Keratinocyte (primary cell): ENCODE data around the gene EBF4. TPM values are rescaled to one million over a fixed set of nuclear protein-coding genes. Genes with fewer than 3 reads are reported as not detected.

Source experiments
- DNase-seq: peaks from one replicate; pipeline ENCODE4 v3.0.0-alpha.2; 2011; ENCODE audit warnings: low read depth, missing footprints, low spot score
- FAIRE-seq: peaks from 2 replicates; lab custom pipeline; 2011; peaks lifted over from hg19 to GRCh38; lab: Jason Lieb, UNC
- H2AFZ ChIP-seq: 2 replicates; pipeline ENCODE4 v1.6.0; 2012; ENCODE audit warnings: low read length, control low read depth, inconsistent platforms; ENCODE audit not compliant: control insufficient read depth
- H3K27ac ChIP-seq: 2 replicates; pipeline ENCODE4 v1.5.1; 2011; ENCODE audit warnings: low read length; ENCODE audit not compliant: control insufficient read depth, insufficient read depth
- H3K27me3 ChIP-seq: 3 replicates; pipeline ENCODE4 v1.6.0; 2011; ENCODE audit warnings: low read length; ENCODE audit not compliant: control insufficient read depth, insufficient read depth; ENCODE audit errors: extremely low read depth
- H3K36me3 ChIP-seq, 2 experiments: 2 replicates in 1 of 2; 3 replicates in 1 of 2; pipeline ENCODE4 v1.5.1; 2011; ENCODE audit warnings: low read length in 2 of 2, mild to moderate bottlenecking in 1 of 2; ENCODE audit not compliant: control insufficient read depth in 2 of 2, insufficient read depth in 2 of 2; ENCODE audit errors: extremely low read depth in 1 of 2
- H3K4me1 ChIP-seq: 3 replicates; pipeline ENCODE4 v1.5.1; 2011; ENCODE audit warnings: low read length; ENCODE audit not compliant: control insufficient read depth, insufficient read depth; ENCODE audit errors: extremely low read depth
- H3K4me2 ChIP-seq: 3 replicates; pipeline ENCODE4 v1.6.0; 2011; ENCODE audit warnings: low read depth, low read length; ENCODE audit not compliant: control insufficient read depth, insufficient read depth; ENCODE audit errors: extremely low read depth
- H3K4me3 ChIP-seq, 3 experiments: fragments of 200-600 bp in 1 of 3; sonication (generic) in 1 of 3; 2 replicates in 2 of 3; 3 replicates in 1 of 3; pipeline ENCODE4 v1.5.1; 2011 to 2016; ENCODE audit warnings: low read length in 3 of 3, mild to moderate bottlenecking in 3 of 3, control low read depth in 2 of 3, inconsistent platforms in 1 of 3, low read depth in 1 of 3, mixed read lengths in 1 of 3, mixed run types in 1 of 3, moderate library complexity in 1 of 3; ENCODE audit not compliant: control insufficient read depth in 2 of 3, insufficient read depth in 2 of 3; ENCODE audit errors: extremely low read depth in 1 of 3
- H3K79me2 ChIP-seq: 2 replicates; pipeline ENCODE4 v1.6.0; 2012; ENCODE audit warnings: low read length; ENCODE audit not compliant: control insufficient read depth, insufficient read depth
- H3K9ac ChIP-seq: 3 replicates; pipeline ENCODE4 v1.6.0; 2011; ENCODE audit warnings: low read length; ENCODE audit not compliant: control insufficient read depth, insufficient read depth; ENCODE audit errors: extremely low read depth
- H3K9me1 ChIP-seq: 3 replicates; pipeline ENCODE4 v1.6.0; 2011; ENCODE audit warnings: low read length; ENCODE audit not compliant: control insufficient read depth, insufficient read depth; ENCODE audit errors: extremely low read depth
- H3K9me3 ChIP-seq: 2 replicates; pipeline ENCODE4 v1.5.1; 2012; ENCODE audit warnings: low read depth, low read length; ENCODE audit not compliant: control insufficient read depth
- H4K20me1 ChIP-seq: 3 replicates; pipeline ENCODE4 v1.6.0; 2011; ENCODE audit warnings: low read length; ENCODE audit not compliant: control insufficient read depth, insufficient read depth; ENCODE audit errors: extremely low read depth
- EZH2 ChIP-seq: IDR thresholded peaks from one replicate; pipeline ENCODE4 v1.6.1; 2012; ENCODE audit warnings: inconsistent platforms, mild to moderate bottlenecking, low read length, moderate library complexity
- dilution Hi-C: fragments of 300-500 bp; cut with MboI; formaldehyde crosslinking; loops from one replicate; pipeline ENCODE4 v1.7.0; 2020; ENCODE audit warnings: low sequenced_read_pairs; ENCODE audit not compliant: extremely low pct_ligation_motif_present
- polyA plus RNA-seq, 5 experiments: library from polyadenylated mRNA; depleted of rRNA in 3 of 5; stranded (reverse) in 3 of 5; stranded (forward) in 1 of 5; unstranded in 1 of 5; fragments of >200 nt; gene quantifications; 1 replicate in 1 of 5; 2 replicates in 3 of 5; 3 replicates in 1 of 5; pipeline versions ENCODE4 v1.2.1 to v1.2.3, GENCODE V29; 2011 to 2012; ENCODE audit warnings: missing spikeins in 2 of 5, low read depth in 1 of 5, low replicate concordance in 1 of 5
- TF ChIP-seq, protein P1 (sequence below), 3 experiments: IDR thresholded peaks in 1 of 3; conservative IDR thresholded peaks in 1 of 3; optimal IDR thresholded peaks in 1 of 3; 2 replicates in 2 of 3; 3 replicates in 1 of 3; pipeline versions ENCODE3 to v1.5.1; 2011; ENCODE audit warnings: low read length in 3 of 3, mild to moderate bottlenecking in 3 of 3, moderate library complexity in 2 of 3, control low read depth in 1 of 3, inconsistent platforms in 1 of 3; ENCODE audit not compliant: insufficient read depth in 2 of 3; ENCODE audit errors: extremely low read depth in 1 of 3

EBF4 gene
- polyA plus RNA-seq, 1 donor (not counting 4 experiments of a cell fraction or from before 2014, with no cell fraction given): not detected

DNA sequence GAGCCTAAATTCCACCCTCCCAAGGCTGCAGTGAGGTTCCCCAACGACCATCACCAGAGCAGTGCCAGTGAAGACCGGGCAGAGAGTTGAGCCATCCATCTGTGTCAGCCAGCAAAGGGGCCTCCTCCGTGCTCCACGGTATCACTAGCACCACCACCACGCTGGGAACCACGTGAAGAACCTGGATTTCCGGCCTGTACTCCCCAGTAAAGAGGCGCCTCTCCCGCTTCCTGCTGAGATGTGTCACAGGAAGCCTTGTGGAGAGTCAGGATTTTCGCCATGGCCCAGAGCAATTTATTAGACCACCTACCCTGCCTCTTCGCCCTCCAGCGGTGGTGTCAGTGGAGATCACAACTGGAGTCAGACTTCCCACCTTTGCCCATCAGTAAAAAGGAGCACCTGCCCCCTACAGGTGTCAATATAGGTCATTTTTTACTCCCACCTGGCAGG lies 79.1 kb downstream of the EBF4 start:
- dilution Hi-C loops: no loop called here
- FAIRE-seq (no peak), DNase-seq (no peak)
- Histone ChIP-seq H2AFZ (no peak overlapping the region), H3K79me2 (no peaks in the 10 kb centered on the region), H3K4me3 (no peak overlapping the region), H3K36me3 (no peaks in the 10 kb centered on the region), H3K9me3 (no peaks in the 10 kb centered on the region), H3K4me2 (no peak overlapping the region), H4K20me1 (peaks cover 6% of the 10 kb centered on the region), H3K9ac (no peak overlapping the region), H3K4me1 (peaks cover 8% of the 10 kb centered on the region), H3K27me3 (peaks cover 40% of the 10 kb centered on the region), H3K9me1 (no peaks in the 10 kb centered on the region), H3K27ac (no peak overlapping the region)
- no peak for TF ChIP-seq EZH2
- TF ChIP-seq, protein P1, sequence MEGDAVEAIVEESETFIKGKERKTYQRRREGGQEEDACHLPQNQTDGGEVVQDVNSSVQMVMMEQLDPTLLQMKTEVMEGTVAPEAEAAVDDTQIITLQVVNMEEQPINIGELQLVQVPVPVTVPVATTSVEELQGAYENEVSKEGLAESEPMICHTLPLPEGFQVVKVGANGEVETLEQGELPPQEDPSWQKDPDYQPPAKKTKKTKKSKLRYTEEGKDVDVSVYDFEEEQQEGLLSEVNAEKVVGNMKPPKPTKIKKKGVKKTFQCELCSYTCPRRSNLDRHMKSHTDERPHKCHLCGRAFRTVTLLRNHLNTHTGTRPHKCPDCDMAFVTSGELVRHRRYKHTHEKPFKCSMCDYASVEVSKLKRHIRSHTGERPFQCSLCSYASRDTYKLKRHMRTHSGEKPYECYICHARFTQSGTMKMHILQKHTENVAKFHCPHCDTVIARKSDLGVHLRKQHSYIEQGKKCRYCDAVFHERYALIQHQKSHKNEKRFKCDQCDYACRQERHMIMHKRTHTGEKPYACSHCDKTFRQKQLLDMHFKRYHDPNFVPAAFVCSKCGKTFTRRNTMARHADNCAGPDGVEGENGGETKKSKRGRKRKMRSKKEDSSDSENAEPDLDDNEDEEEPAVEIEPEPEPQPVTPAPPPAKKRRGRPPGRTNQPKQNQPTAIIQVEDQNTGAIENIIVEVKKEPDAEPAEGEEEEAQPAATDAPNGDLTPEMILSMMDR (optimal IDR thresholded peaks at IDR 0.05 in 1 of 3, IDR thresholded peaks at IDR 0.05 in 1 of 3, conservative IDR thresholded peaks at IDR 0.05 in 1 of 3; ENCODE audit: extremely low read depth in 1 of 3, insufficient read depth in 2 of 3, low read length in 3 of 3): no peak

DNA sequence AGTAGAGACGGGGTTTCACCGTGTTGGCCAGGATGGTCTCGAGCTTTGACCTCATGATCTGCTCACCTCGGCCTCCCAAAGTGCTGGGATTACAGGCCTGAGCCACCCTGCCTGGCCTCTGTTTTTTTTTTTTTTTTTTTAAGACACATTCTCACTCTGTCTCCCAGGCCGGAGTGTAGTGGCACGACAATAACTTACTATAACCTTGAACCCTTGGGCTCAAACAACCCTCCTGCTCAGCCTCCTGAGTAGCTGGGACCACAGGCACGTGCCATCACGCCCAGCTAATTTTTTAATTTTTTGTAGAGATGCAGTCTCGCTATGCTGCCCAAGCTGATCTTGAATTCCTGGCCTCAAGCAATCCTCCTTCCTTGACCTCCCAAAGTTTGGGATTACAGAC lies 81.2 kb downstream of the EBF4 start:
- Histone ChIP-seq H3K9me3 (no peaks in the 10 kb centered on the region), H3K27me3 (peaks cover 23% of the 10 kb centered on the region), H3K9ac (no peak overlapping the region), H3K79me2 (no peaks in the 10 kb centered on the region), H3K4me2 (no peak overlapping the region), H3K27ac (no peak overlapping the region), H3K9me1 (no peaks in the 10 kb centered on the region), H3K36me3 (no peaks in the 10 kb centered on the region), H3K4me1 (no peaks in the 10 kb centered on the region), H2AFZ (no peak overlapping the region), H3K4me3 (no peak overlapping the region), H4K20me1 (peaks cover 6% of the 10 kb centered on the region)
- TF ChIP-seq, protein P1 (optimal IDR thresholded peaks at IDR 0.05 in 1 of 3, IDR thresholded peaks at IDR 0.05 in 1 of 3, conservative IDR thresholded peaks at IDR 0.05 in 1 of 3; ENCODE audit: extremely low read depth in 1 of 3, insufficient read depth in 2 of 3, low read length in 3 of 3): no peak
- TF ChIP-seq EZH2: no peak
- DNase-seq: no peak
- dilution Hi-C loops: no loop called here
- no peak for FAIRE-seq
